GM18873 (cell line): ENCODE results near the gene PCDHA13.
"Not testable (repeated sequence)": the region's sequence is repeated elsewhere in the genome, so short reads cannot be mapped to it uniquely, and the experiment has no call there.

ENCODE experiments used
- ATAC-seq: cut with Tn5 transposase; IDR thresholded peaks from one replicate; pipeline ENCODE4 v1.9.1; 2021; ENCODE audit warnings: mild to moderate bottlenecking, moderate library complexity, moderate number of reproducible peaks; ENCODE audit not compliant: unreplicated experiment, low FRiP score

Gene PCDHA13

DNA sequence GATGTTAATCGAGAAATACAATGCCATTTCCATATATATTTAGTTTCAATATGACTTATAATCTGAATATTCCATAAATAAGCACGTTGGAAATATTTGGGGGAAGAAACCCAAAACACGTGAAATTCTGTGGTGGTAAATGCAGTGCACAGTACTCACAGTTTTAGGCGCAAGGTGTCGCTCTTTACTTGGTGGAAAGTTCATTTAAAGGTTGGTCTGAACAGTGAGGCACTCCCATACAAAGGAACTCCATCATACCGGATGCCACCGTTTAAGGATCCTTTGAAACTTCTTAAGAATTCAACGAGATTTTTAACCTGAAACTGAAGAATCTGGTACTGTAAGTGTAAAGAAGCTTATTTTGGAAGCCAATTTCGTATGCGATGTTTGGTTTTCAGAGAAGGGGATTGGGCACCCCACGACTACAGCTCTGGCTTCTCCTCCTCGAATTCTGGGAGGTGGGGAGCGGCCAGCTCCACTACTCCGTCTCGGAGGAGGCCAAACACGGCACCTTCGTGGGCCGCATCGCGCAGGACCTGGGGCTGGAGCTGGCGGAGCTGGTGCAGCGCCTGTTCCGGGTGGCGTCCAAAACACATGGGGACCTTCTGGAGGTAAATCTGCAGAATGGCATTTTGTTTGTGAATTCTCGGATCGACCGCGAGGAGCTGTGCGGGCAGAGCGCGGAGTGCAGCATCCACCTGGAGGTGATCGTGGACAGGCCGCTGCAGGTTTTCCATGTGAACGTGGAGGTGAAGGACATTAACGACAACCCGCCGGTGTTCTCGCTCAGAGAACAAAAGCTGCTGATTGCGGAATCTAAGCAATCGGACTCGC is 13.0 kb upstream of the PCDHA13 start, which contains the start of gene PCDHA11:
Gene PCDHA11, plus strand, starts transcription at position 237 of the 834 bp plus-strand sequence. Its CDS starts 147 bp downstream, at position 384.
- ATAC-seq, result no peak

GRCh38 chr5:140869555-140869886 is 12.4 kb upstream of the PCDHA13 start:
- no peak for ATAC-seq

- ATAC-seq, result no peak
These were observed 11.4 kb upstream of the PCDHA13 start for GRCh38 chr5:140870221-140871201.

DNA sequence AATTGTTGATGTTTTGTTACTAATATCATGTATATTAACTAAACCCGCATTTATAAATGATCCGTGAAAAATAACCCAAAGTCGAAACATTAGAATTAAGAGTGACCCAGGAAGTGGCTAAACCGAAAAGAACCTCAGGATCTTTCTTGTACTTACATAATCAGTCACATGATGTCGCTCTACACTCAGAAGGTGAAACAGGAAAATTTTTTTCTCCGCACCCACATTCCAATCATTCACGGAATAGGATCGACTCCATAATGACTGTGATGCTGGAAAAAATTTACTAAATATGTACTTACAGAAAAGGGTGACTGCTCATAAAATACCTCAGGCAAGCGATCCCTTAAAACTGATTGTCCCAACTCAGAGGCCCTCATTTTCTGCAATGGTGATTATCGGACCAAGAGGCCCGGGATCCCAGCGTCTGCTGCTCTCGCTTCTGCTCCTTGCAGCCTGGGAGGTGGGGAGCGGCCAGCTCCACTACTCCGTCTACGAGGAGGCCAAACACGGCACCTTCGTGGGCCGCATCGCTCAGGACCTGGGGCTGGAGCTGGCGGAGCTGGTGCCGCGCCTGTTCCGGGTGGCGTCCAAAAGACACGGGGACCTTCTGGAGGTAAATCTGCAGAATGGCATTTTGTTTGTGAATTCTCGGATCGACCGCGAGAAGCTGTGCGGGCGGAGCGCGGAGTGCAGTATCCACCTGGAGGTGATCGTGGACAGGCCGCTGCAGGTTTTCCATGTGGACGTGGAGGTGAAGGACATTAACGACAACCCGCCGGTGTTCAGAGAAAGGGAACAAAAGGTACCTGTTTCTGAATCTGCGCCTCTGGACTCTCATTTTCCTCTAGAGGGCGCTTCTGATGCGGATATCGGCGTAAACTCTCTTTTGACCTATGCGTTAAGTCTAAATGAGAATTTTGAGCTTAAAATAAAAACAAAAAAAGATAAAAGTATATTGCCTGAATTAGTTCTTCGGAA is 6.5 kb upstream of the PCDHA13 start, which contains the start of gene PCDHA12:
Gene PCDHA12, plus strand, starts transcription at position 224 of the 981 bp plus-strand sequence. Its CDS starts 165 bp downstream, at position 389.
- no peak for ATAC-seq

GRCh38 chr5:140876541-140877261 is 5.2 kb upstream of the PCDHA13 start:
- ATAC-seq, result not testable (repeated sequence)

DNA sequence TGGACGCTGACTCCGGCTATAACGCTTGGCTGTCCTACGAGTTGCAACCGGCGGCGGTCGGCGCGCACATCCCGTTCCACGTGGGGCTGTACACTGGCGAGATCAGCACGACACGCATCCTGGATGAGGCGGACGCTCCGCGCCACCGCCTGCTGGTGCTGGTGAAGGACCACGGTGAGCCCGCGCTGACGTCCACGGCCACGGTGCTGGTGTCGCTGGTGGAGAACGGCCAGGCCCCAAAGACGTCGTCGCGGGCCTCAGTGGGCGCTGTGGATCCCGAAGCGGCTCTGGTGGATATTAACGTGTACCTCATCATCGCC is 4.7 kb upstream of the PCDHA13 start:
- no peak for ATAC-seq

- no peak for ATAC-seq
These were observed 621 bp downstream of the PCDHA13 start for GRCh38 chr5:140882591-140882899.

- ATAC-seq, result no peak
These were observed 1.4 kb downstream of the PCDHA13 start for GRCh38 chr5:140883373-140883772.

- ATAC-seq, result no peak
These were observed 2.2 kb downstream of the PCDHA13 start for GRCh38 chr5:140883927-140884697.

GRCh38 chr5:140916325-140916724 is 34.4 kb downstream of the PCDHA13 start:
- no peak for ATAC-seq

GRCh38 chr5:140923601-140924000 is 41.7 kb downstream of the PCDHA13 start:
- ATAC-seq, result no peak

DNA sequence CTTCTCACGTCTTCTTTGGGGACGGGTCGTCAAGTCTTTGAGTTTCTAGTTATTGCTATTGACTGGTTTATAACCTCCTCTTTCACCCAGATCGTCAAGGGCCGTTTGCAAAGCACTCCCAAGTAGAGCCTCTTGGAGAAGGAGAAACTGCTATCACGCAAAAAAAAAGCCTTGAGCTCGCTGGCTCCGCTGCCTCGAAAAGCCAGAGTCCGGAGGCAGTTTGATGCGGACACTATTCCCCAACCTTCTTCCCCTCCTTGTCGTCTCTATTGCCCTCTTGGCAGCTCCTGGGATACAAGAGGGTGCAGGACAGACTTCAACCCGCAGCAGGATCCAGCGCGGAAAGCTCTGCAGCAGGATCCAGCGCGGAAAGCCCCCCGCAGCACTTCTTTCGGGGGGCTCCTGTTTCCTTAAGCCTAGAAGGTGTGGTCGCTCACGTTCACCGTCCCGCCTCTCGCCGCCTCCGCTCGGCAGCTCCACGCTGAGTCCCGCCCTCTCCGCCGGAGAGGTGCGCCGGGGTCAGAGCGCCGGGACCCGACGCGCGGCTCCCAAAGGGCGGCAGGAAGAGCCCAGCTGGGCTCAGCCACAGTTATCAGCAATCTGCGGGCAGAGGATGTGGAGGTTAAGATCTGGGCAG is 44.0 kb downstream of the PCDHA13 start, which contains the start of gene PCDHAC1:
Gene PCDHAC1, plus strand, starts transcription at position 494 of the 637 bp plus-strand sequence. CDS start 594 bp downstream, outside the sequence.
- no peak for ATAC-seq

- no peak for ATAC-seq
These were observed 44.7 kb downstream of the PCDHA13 start for GRCh38 chr5:140926443-140927227.

DNA sequence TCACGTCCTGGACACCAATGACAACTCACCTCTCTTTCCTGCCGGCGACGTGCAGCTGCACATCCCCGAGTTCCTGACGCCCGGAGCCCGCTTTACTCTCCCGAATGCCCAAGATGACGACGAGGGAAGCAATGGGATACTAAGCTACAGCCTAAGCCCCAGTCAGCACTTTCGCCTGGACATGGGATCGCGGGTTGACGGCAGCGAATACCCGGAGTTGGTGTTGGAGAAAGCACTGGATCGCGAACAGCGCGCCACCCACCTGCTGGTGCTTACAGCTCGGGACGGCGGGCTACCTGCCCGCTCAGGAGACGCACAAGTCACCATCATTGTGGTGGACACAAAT is 45.3 kb downstream of the PCDHA13 start:
- ATAC-seq, result no peak
